Prostate gland (tissue), 2 donors: Measurements from ENCODE around the gene TEX28. TPM values are rescaled to one million over a fixed set of nuclear protein-coding genes. Genes with fewer than 3 reads are reported as not detected.

ENCODE experiments used
- DNase-seq: peaks from one replicate; pipeline ENCODE4 v3.0.0-alpha.2; 2019; ENCODE audit warnings: low spot score
- H3K27ac ChIP-seq, 2 donors: fragments of 200-600 bp; sonication (generic); 2 replicates each; pipeline ENCODE4 v1.5.1; 2017 to 2019
- H3K27me3 ChIP-seq: fragments of 200-600 bp; sonication (generic); replicated peaks from 2 replicates; pipeline ENCODE4 v1.5.1; 2019; ENCODE audit not compliant: insufficient read depth
- H3K36me3 ChIP-seq, 2 donors: fragments of 200-600 bp; sonication (generic); 1 replicate in 1 of 2; 2 replicates in 1 of 2; pipeline versions ENCODE4 v1.5.1 to v1.8.1; 2017 to 2019
- H3K4me1 ChIP-seq: fragments of 200-600 bp; sonication (generic); replicated peaks from 2 replicates; pipeline ENCODE4 v1.5.1; 2019
- H3K4me3 ChIP-seq, 2 donors: fragments of 200-600 bp; sonication (generic); 2 replicates each; pipeline ENCODE4 v1.5.1; 2017 to 2019
- H3K9me3 ChIP-seq: fragments of 200-600 bp; sonication (generic); 2 replicates; pipeline ENCODE4 v1.5.1; 2017
- POLR2A ChIP-seq: fragments of 450-650 bp; IDR thresholded peaks from one replicate; pipeline ENCODE4 v1.6.1; 2016; ENCODE audit warnings: antibody characterized with exemption, mild to moderate bottlenecking
- POLR2AphosphoS5 ChIP-seq: sonication (generic); formaldehyde crosslinking; IDR thresholded peaks from one replicate; pipeline ENCODE4 v1.6.1; 2017; ENCODE audit warnings: antibody characterized with exemption
- WGBS: methylation state at CpG from one replicate; pipeline ENCODE4 v1.1.5; 2018; 5-methylcytosine and 5-hydroxymethylcytosine counted together
- intact Hi-C: fragments of 100-400 bp; cut with DNase I; formaldehyde crosslinking; loops from one replicate; pipeline ENCODE4 v1.14.2; 2022
- total RNA-seq, 2 donors: library from RNA; depleted of rRNA; stranded (reverse); fragments of >200 nt; gene quantifications; one replicate each; pipeline ENCODE4 v1.1.0, GENCODE V29; 2016
- TF ChIP-seq, protein P1 (sequence below), 4 experiments: fragments of 200-600 bp in 2 of 4; fragments of 450-650 bp in 2 of 4; sonication (generic) in 2 of 4; IDR thresholded peaks; 1 replicate in 3 of 4; 2 replicates in 1 of 4; pipeline ENCODE4 v1.5.1; 2016 to 2019; ENCODE audit warnings: antibody characterized with exemption in 4 of 4, mild to moderate bottlenecking in 2 of 4, moderate library complexity in 2 of 4

TEX28 gene
- total RNA-seq, 2 donors from 2014 or later = 1.5 TPM; not detected in 1

DNA sequence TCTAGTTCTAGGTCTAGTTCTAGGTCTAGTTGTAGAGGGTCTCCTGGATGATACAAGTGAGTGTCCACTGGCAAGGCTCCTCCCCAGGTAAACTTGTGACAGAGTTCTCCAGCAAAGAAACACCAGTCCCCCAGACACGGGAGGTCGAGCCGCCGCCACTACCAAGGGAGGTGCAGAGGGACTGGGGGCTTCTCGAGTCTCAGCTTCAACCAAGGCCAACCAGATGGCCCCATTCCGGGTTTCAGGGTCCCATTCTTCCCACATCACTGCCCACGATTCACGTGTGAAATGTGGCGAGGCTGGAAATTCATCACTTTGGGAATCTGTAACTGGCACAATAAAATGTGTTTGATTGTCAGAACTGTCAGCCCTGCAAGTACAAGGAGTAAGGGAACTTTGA lies 38.2 kb upstream of the TEX28 start:
- TF ChIP-seq POLR2A = no peak
- TF ChIP-seq, protein P1, sequence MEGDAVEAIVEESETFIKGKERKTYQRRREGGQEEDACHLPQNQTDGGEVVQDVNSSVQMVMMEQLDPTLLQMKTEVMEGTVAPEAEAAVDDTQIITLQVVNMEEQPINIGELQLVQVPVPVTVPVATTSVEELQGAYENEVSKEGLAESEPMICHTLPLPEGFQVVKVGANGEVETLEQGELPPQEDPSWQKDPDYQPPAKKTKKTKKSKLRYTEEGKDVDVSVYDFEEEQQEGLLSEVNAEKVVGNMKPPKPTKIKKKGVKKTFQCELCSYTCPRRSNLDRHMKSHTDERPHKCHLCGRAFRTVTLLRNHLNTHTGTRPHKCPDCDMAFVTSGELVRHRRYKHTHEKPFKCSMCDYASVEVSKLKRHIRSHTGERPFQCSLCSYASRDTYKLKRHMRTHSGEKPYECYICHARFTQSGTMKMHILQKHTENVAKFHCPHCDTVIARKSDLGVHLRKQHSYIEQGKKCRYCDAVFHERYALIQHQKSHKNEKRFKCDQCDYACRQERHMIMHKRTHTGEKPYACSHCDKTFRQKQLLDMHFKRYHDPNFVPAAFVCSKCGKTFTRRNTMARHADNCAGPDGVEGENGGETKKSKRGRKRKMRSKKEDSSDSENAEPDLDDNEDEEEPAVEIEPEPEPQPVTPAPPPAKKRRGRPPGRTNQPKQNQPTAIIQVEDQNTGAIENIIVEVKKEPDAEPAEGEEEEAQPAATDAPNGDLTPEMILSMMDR (IDR thresholded peaks at IDR 0.05) = no peak
- no peak for TF ChIP-seq POLR2AphosphoS5
- intact Hi-C loops = no loop called here
- Histone ChIP-seq H3K4me3 (no peak overlapping the region), H3K4me1 (no peaks in the 10 kb centered on the region), H3K27ac (no peak overlapping the region), H3K36me3 (no peaks in the 10 kb centered on the region), H3K27me3 (no peaks in the 10 kb centered on the region), H3K9me3 (no peaks in the 10 kb centered on the region)
- 93% methylated on average over 9 of the region's 9 CpGs for WGBS
- no peak for DNase-seq

DNA sequence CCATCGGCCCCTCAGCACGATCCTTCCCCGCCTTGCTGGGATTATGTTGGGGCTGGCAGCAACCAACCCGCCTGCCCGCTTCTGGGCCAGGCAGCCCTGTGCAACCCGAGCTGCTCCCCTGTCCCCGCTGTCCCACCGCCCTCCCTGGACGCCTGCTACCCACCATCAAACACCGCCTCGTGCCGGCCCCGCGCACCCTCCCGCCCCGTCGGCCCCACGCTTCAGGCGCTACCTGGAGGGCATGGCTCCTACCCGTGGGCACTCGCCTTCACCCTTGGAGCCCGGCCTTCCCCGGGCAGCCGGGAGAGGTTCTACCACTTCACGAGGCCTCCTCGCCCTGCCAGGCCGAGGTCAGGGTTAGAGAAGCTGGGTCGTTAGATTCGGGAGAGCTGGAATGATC lies 37.6 kb upstream of the TEX28 start:
- no peaks in the 10 kb centered on the region for H3K9me3 ChIP-seq

DNA sequence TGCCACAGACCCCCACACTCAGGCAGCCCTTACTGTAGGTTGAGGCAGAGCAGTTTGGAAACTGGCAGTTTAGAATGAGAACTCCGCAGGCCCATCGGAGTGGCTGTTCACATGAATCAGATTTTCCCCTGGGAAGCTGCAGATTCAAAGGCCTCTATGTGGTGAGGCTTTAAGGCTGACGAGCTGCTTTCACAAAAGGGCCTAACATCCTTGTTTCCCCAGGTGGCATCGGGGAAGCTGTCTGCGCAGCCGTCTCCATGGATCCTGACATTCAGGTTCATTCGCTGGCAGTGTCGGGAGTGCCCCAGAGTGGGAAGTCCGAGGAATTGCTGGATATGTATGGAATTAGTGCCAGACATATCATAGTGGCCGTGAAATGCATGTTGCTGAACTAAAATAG lies 34.4 kb upstream of the TEX28 start:
- H3K27me3 ChIP-seq = no peaks in the 10 kb centered on the region
- 77% methylated on average over 10 of the region's 10 CpGs for WGBS

More for the DNA sequence above, 37.6 kb upstream of the TEX28 start:
- H3K27ac ChIP-seq = no peak overlapping the region
- H3K36me3 ChIP-seq = no peaks in the 10 kb centered on the region
- H3K27me3 ChIP-seq = no peaks in the 10 kb centered on the region
- intact Hi-C loops = no loop called here
- 93% methylated on average over 23 of the region's 29 CpGs for WGBS
- no peaks in the 10 kb centered on the region for H3K4me1 ChIP-seq
- DNase-seq = no peak
- no peak overlapping the region for H3K4me3 ChIP-seq
- TF ChIP-seq, protein P1 (IDR thresholded peaks at IDR 0.05) = no peak
- no peak for TF ChIP-seq POLR2A
- TF ChIP-seq POLR2AphosphoS5 = no peak

DNA sequence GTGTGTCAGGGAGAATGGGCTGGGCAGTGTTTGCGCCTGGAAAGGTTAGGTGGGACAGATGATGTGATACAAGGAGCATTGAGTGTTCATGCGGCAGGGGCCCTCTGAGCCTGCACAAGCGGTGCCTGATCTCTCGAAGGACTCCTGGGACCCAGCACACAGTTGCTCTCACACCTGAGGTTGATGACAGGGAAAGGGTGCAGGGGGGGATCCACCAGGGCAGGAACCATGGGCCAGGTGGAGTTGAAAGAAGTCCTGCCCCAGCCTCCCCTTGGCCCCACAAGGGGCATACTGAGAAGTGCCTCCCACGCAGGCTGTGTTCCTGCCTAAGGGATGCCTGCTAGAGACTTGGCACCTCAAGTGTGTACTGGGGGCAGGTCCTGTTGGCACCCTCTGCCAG lies 33.7 kb upstream of the TEX28 start:
- H3K27me3 ChIP-seq = no peaks in the 10 kb centered on the region
- no peaks in the 10 kb centered on the region for H3K36me3 ChIP-seq
- intact Hi-C loops = no loop called here
- no peaks in the 10 kb centered on the region for H3K9me3 ChIP-seq
- no peak overlapping the region for H3K27ac ChIP-seq
- TF ChIP-seq, protein P1 (IDR thresholded peaks at IDR 0.05) = no peak
- TF ChIP-seq POLR2A = no peak
- TF ChIP-seq POLR2AphosphoS5 = no peak
- H3K4me3 ChIP-seq = no peak overlapping the region
- H3K4me1 ChIP-seq = no peaks in the 10 kb centered on the region
- WGBS = 91% methylated on average over 4 of the region's 5 CpGs
- no peak for DNase-seq

More for the DNA sequence above, 34.4 kb upstream of the TEX28 start:
- no peaks in the 10 kb centered on the region for H3K9me3 ChIP-seq
- TF ChIP-seq POLR2A (no peak), POLR2AphosphoS5 (no peak)
- TF ChIP-seq, protein P1 (IDR thresholded peaks at IDR 0.05) = no peak
- no peak overlapping the region for H3K4me3 ChIP-seq
- intact Hi-C loops = no loop called here
- H3K27ac ChIP-seq = no peak overlapping the region
- DNase-seq = no peak
- H3K4me1 ChIP-seq = no peaks in the 10 kb centered on the region
- H3K36me3 ChIP-seq = no peaks in the 10 kb centered on the region

DNA sequence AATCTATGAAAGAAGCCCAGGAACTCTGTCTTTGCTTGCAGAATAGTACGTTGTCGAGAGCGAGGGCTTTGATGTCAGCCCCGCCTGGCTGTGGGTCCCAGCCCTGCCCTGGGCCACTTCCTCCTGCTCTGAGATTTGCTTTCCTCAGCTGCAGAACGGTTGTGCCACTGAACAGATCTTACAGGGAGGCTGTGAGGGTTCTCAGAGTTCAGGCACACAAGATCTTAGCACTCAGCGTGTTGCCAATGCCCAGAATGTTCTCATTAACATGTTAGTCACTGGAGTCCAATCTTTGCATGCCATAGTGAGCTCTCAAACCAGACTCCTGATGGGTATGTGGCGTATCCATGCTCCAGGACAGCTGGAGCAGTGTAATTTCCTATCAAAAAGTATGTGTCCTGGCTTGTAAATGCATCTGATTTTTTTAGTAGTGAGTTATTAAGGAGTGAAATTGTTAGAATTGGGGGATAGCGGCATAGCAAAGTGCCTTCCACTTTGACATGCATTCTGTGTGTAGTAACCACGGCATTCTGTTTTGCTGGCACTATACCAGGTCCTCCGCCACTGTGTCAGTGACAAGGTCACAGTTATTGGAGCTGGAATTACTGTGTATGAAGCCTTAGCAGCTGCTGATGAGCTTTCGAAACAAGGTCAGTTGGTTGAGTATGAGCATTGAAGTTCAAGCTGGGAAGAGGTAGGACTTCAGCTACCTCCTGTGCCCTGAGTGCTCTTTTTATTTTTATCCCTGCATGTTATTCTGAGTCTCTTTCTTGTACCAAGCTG lies 32.3 kb upstream of the TEX28 start:
- H3K4me1 ChIP-seq = no peaks in the 10 kb centered on the region
- H3K36me3 ChIP-seq = no peaks in the 10 kb centered on the region
- H3K27ac ChIP-seq = no peak overlapping the region
- WGBS = 25% methylated on average over 8 of the region's 11 CpGs
- H3K4me3 ChIP-seq = no peak overlapping the region
- H3K27me3 ChIP-seq = no peaks in the 10 kb centered on the region
- H3K9me3 ChIP-seq = no peaks in the 10 kb centered on the region
- intact Hi-C loops = no loop called here
- TF ChIP-seq POLR2A = no peak
- TF ChIP-seq, protein P1 (IDR thresholded peaks at IDR 0.05) = no peak
- no peak for TF ChIP-seq POLR2AphosphoS5
- no peak for DNase-seq
